Stomach (tissue), 9 donors: ENCODE measurements around the gene IQGAP2. TPM values are rescaled to one million over a fixed set of nuclear protein-coding genes. Genes with fewer than 3 reads are reported as not detected.

Experiments used
- DNase-seq, 2 donors: peaks; one replicate each; pipeline versions ENCODE4 v3.0.0 to v3.0.0-alpha.2; 2013 to 2019
- H3K27ac ChIP-seq, 5 donors: fragments of 200-600 bp in 4 of 5; sonication (generic) in 4 of 5; one replicate each; pipeline ENCODE4 v1.5.1; 2013 to 2019; ENCODE audit warnings: mild to moderate bottlenecking in 1 of 5, moderate library complexity in 1 of 5
- H3K27me3 ChIP-seq, 3 donors: fragments of 200-600 bp; sonication (generic); one replicate each; pipeline ENCODE4 v1.5.1; 2017 to 2019; ENCODE audit warnings: mixed run types in 1 of 3
- H3K36me3 ChIP-seq, 4 donors: fragments of 200-600 bp; sonication (generic); 1 replicate in 3 of 4; 2 replicates in 1 of 4; pipeline ENCODE4 v1.5.1; 2016 to 2019
- H3K4me1 ChIP-seq, 4 donors: fragments of 200-600 bp; sonication (generic); one replicate each; pipeline ENCODE4 v1.5.1; 2016 to 2019
- H3K4me3 ChIP-seq, 4 donors: fragments of 200-600 bp; sonication (generic) in 3 of 4; one replicate each; pipeline ENCODE4 v1.5.1; 2016 to 2019; ENCODE audit warnings: mild to moderate bottlenecking in 1 of 4
- H3K9me3 ChIP-seq, 4 donors: fragments of 200-600 bp; sonication (generic); one replicate each; pipeline ENCODE4 v1.5.1; 2016 to 2019
- EP300 ChIP-seq: sonication (generic); formaldehyde crosslinking; IDR thresholded peaks from one replicate; pipeline ENCODE4 v1.6.1; 2017; ENCODE audit warnings: antibody characterized with exemption
- POLR2A ChIP-seq, 4 donors: fragments of 450-650 bp; IDR thresholded peaks; one replicate each; pipeline ENCODE4 v1.6.1; 2016; ENCODE audit warnings: antibody characterized with exemption in 4 of 4, control low read depth in 2 of 4, mild to moderate bottlenecking in 1 of 4, moderate library complexity in 1 of 4
- POLR2AphosphoS5 ChIP-seq, 3 donors: sonication (generic); formaldehyde crosslinking; IDR thresholded peaks; one replicate each; pipeline ENCODE4 v1.6.1; 2016; ENCODE audit warnings: antibody characterized with exemption in 3 of 3
- WGBS, 5 donors: extraction: QIAGEN DNeasy Blood & Tissue Kit in 3 of 5; methylation state at CpG; one replicate each; pipeline versions ENCODE4 v1.1.5 to v1.1.7; 2013 to 2018; 5-methylcytosine and 5-hydroxymethylcytosine counted together
- intact Hi-C: fragments of 100-400 bp; cut with DNase I; formaldehyde crosslinking; loops from one replicate; pipeline ENCODE4 v1.15.1; 2023; ENCODE audit warnings: low total_unique reads
- polyA plus RNA-seq, 3 donors: library from polyadenylated mRNA; stranded (reverse); fragments of 200-250 nt; gene quantifications; one replicate each; pipeline ENCODE4 v1.2.3, GENCODE V29; 2013
- small RNA-seq, 4 donors: library from RNA; depleted of rRNA; stranded (forward); fragments of <200 nt; gene quantifications; one replicate each; pipeline ENCODE3, GENCODE V24; 2016
- total RNA-seq, 5 donors: library from RNA; depleted of rRNA; stranded (reverse); fragments of >200 nt; gene quantifications; one replicate each; pipeline versions ENCODE4 v1.1.0 to v1.2.3, GENCODE V29; 2014 to 2016
- TF ChIP-seq, protein P1 (sequence below), 7 experiments: fragments of 450-650 bp in 4 of 7; fragments of 200-600 bp in 3 of 7; sonication (generic) in 3 of 7; IDR thresholded peaks; one replicate each; pipeline ENCODE4 v1.5.1; 2016 to 2019; ENCODE audit warnings: antibody characterized with exemption in 7 of 7, control low read depth in 2 of 7, mild to moderate bottlenecking in 1 of 7
- donor health status: healthy with polysubstance abuse.
- donor health status: Bipolar disorder and iron deficiency.
- donor health status: healthy.

IQGAP2 gene
- total and polyA plus RNA-seq, 8 donors: 11.5 to 122 (median 42.1) TPM

DNA sequence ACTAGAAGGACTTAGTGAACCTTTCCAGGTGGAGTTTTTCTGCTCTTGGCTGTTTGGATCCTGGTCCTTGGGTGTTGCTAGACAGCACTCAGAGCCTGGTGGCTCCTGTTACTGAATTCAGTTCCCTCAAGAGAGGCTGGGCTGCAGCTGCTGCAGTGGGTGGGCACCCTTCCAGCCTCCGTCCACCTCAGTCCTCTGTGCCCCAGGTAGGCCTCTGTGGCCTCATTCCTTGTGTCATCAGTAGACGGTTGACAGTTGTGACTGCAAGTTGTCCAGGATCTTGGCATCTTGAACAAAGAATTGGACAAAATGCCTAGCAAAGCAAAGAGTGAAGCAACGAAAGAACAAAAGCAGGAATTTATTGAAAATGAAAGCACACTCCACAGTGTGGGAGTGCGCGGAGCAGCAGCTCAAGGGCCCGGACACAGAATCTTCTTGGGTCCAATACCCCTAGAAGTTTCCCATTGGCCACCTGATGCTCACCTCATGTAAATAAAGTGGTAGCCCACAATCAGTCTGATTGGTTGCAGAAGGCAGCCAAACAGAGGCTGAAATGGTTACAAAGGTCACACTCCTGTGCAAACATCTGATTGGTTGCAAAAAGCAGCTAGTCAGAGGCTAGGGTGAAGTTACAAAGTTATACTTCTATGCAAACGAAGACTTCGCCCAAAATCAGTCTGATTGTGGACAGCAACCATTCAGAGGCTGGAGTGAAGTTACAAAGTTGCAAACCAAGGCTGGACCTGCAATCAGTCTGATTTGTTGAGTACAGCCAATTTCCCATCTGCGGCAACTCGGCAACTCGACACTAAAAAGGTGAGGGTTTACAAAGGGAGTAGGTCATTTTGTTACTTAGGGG lies 352.9 kb downstream of the IQGAP2 start:
- Histone ChIP-seq H3K4me3 (no peak overlapping the region), H3K9me3 (no peaks in the 10 kb centered on the region), H3K27ac (no peak overlapping the region), H3K27me3 (no peaks in the 10 kb centered on the region), H3K36me3 (no peaks in the 10 kb centered on the region), H3K4me1 (no peaks in the 10 kb centered on the region)
- 71 to 83% (median 76%) methylated on average over 11 of the region's 11 CpGs for WGBS, 5 donors
- DNase-seq: no peak
- TF ChIP-seq EP300: no peak
- TF ChIP-seq POLR2AphosphoS5 (IDR thresholded peaks at IDR 0.05): no peak
- TF ChIP-seq POLR2A (IDR thresholded peaks at IDR 0.05): no peak
- TF ChIP-seq, protein P1, sequence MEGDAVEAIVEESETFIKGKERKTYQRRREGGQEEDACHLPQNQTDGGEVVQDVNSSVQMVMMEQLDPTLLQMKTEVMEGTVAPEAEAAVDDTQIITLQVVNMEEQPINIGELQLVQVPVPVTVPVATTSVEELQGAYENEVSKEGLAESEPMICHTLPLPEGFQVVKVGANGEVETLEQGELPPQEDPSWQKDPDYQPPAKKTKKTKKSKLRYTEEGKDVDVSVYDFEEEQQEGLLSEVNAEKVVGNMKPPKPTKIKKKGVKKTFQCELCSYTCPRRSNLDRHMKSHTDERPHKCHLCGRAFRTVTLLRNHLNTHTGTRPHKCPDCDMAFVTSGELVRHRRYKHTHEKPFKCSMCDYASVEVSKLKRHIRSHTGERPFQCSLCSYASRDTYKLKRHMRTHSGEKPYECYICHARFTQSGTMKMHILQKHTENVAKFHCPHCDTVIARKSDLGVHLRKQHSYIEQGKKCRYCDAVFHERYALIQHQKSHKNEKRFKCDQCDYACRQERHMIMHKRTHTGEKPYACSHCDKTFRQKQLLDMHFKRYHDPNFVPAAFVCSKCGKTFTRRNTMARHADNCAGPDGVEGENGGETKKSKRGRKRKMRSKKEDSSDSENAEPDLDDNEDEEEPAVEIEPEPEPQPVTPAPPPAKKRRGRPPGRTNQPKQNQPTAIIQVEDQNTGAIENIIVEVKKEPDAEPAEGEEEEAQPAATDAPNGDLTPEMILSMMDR (IDR thresholded peaks at IDR 0.05): no peak
- intact Hi-C loops: no loop called here

DNA sequence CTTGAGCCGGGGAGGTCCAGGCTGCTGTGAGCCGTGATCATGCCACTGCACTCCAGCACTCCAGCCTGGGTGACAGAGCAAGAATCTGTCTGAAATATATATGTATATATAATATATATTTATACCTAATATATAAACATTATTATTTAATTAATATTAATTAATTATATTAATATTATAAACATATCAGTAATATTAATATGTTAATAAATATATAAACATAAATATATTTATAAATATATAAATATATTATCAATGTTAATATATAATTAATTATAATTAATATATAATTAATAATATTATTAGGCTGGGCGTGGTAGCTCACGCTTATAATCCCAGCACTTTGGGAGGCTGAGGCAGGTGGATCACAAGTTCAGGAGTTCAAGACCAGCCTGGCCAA lies 354.0 kb downstream of the IQGAP2 start:
- intact Hi-C loops: no loop called here
- 92 to 97% (median 95%) methylated on average over 4 of the region's 4 CpGs for WGBS, 5 donors
- no peak overlapping the region for H3K4me3 ChIP-seq
- H3K36me3 ChIP-seq: no peaks in the 10 kb centered on the region
- H3K27ac ChIP-seq: no peak overlapping the region
- no peaks in the 10 kb centered on the region for H3K27me3 ChIP-seq
- no peaks in the 10 kb centered on the region for H3K9me3 ChIP-seq
- TF ChIP-seq POLR2A (IDR thresholded peaks at IDR 0.05) (no peak), EP300 (no peak), POLR2AphosphoS5 (IDR thresholded peaks at IDR 0.05) (no peak)
- TF ChIP-seq, protein P1 (IDR thresholded peaks at IDR 0.05): no peak
- no peak for DNase-seq
- H3K4me1 ChIP-seq: no peaks in the 10 kb centered on the region

Small RNAs within 50 kb of the gene (small RNA-seq; reads per million reads assigned to genes)
- gene RF02154: 0 reads per million in 4 donors
- 0 reads per million in 4 donors for gene RF02155

Other genes with a start within 250 kb of the IQGAP2 start
- gene F2RL2, start 220.1 kb downstream of the IQGAP2 start, total RNA-seq: 1 to 10 TPM in 3 of 5 donors, under 1 TPM in 1, not detected in 1; 0.29 to 4.6 (median 3.3) TPM
- under 1 TPM; 0.45 to 0.81 (median 0.76) TPM for gene F2RL2, start 220.1 kb downstream of the IQGAP2 start, polyA plus RNA-seq